CD8-positive, alpha-beta memory T cell (primary cell): Measurements from ENCODE around the gene RRN3. TPM values are rescaled to one million over a fixed set of nuclear protein-coding genes. Genes with fewer than 3 reads are reported as not detected.
"Not testable (repeated sequence)": the region's sequence is repeated elsewhere in the genome, so short reads cannot be mapped to it uniquely, and the experiment has no call there.

Experiments
- CTCF ChIA-PET: fragments of 350-600 bp; sonication (Branson Sonifier 250); formaldehyde crosslinking; loops from one replicate; lab custom pipeline; 2021; ENCODE audit warnings: antibody characterized with exemption; lab: Charles Lee
- POLR2A ChIA-PET: fragments of 350-600 bp; sonication (Branson Sonifier 250); formaldehyde crosslinking; loops from one replicate; lab custom pipeline; 2021; ENCODE audit warnings: antibody characterized with exemption; lab: Charles Lee
- DNase-seq, 5 donors: peaks; one replicate each; pipeline versions ENCODE4 v3.0.0 to v3.0.0-alpha.2; 2020 to 2022; ENCODE audit warnings: mixed read lengths in 1 of 5
- H3K27ac ChIP-seq: one replicate; pipeline ENCODE4 v1.7.0; 2013; ENCODE audit warnings: low read depth, mild to moderate bottlenecking, low read length, moderate library complexity
- H3K27me3 ChIP-seq: 2 replicates; pipeline ENCODE4 v1.7.0; 2013; ENCODE audit warnings: low read length, mild to moderate bottlenecking; ENCODE audit not compliant: insufficient read depth, poor library complexity, severe bottlenecking
- H3K36me3 ChIP-seq: 2 replicates; pipeline ENCODE4 v1.7.0; 2013; ENCODE audit warnings: mild to moderate bottlenecking, low read length, moderate library complexity; ENCODE audit not compliant: insufficient read depth
- H3K4me1 ChIP-seq: 2 replicates; pipeline ENCODE4 v1.7.0; 2013; ENCODE audit warnings: mild to moderate bottlenecking, low read length, moderate library complexity; ENCODE audit not compliant: insufficient read depth
- H3K4me3 ChIP-seq: 2 replicates; pipeline ENCODE4 v1.7.0; 2013; ENCODE audit warnings: mild to moderate bottlenecking, low read length
- H3K9me3 ChIP-seq: 2 replicates; pipeline ENCODE4 v1.7.0; 2013; ENCODE audit warnings: mild to moderate bottlenecking, low read length
- H3K27ac Mint-ChIP-seq, 8 donors: one replicate each; pipeline ENCODE4 v1.8.0; 2020 to 2021; ENCODE audit warnings: mixed read lengths in 8 of 8, mild to moderate bottlenecking in 6 of 8, inconsistent platforms in 3 of 8, moderate library complexity in 3 of 8
- H3K27me3 Mint-ChIP-seq, 2 donors: one replicate each; pipeline ENCODE4 v1.8.0; 2020 to 2021; ENCODE audit warnings: mixed read lengths in 2 of 2, mild to moderate bottlenecking in 1 of 2, moderate library complexity in 1 of 2
- H3K36me3 Mint-ChIP-seq, 3 donors: one replicate each; pipeline ENCODE4 v1.8.0; 2020 to 2021; ENCODE audit warnings: mixed read lengths in 3 of 3, inconsistent platforms in 1 of 3, mild to moderate bottlenecking in 1 of 3
- H3K4me1 Mint-ChIP-seq, 3 donors: one replicate each; pipeline ENCODE4 v1.8.0; 2020 to 2021; ENCODE audit warnings: mixed read lengths in 3 of 3, inconsistent platforms in 1 of 3, mild to moderate bottlenecking in 1 of 3
- H3K4me3 Mint-ChIP-seq, 7 donors: one replicate each; pipeline ENCODE4 v1.8.0; 2020 to 2021; ENCODE audit warnings: mixed read lengths in 7 of 7, mild to moderate bottlenecking in 6 of 7, moderate library complexity in 4 of 7, inconsistent platforms in 2 of 7
- H3K9me3 Mint-ChIP-seq, 5 donors: one replicate each; pipeline ENCODE4 v1.8.0; 2020 to 2022; ENCODE audit warnings: mixed read lengths in 5 of 5, mild to moderate bottlenecking in 3 of 5, moderate library complexity in 2 of 5, inconsistent platforms in 1 of 5
- polyA plus RNA-seq: library from polyadenylated mRNA; unstranded; fragments of 300-500 nt; fragmentation: Illumina TruSeq; gene quantifications from one replicate; pipeline ENCODE4 v1.2.3, GENCODE V29; 2021
- total RNA-seq, 2 experiments: library from RNA; stranded (reverse); gene quantifications; one replicate each; pipeline ENCODE4 v1.2.3, GENCODE V29; 2021

The RRN3 gene
- total and polyA plus RNA-seq, 3 experiments from 2014 or later = 30.2 to 58.4 (median 58.3) TPM

DNA sequence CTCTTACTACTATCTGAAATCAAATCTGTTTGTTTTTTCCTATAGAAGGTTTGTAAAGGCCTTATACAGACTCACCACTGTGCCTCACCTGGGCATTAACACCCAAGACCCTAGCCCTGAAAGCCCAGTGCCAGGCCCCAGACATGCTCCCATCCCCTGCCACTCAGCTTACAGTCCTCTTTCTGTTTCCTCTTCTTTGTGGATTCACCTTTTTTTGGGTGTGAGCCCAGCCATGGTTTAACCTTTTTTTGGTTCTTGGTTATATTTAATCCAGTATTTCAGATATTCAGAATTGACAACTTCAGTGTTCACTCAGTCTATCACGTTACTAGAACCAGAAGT is 69.2 kb downstream of the RRN3 start:
- Mint-ChIP-seq H3K4me1 (peaks cover 12 to 32% (median 19%) of the 10 kb centered on the region in 3 donors), H3K36me3 (peaks cover 0 to 84% (median 20%) of the 10 kb centered on the region in 3 donors), H3K27ac (peak overlapping the region in 6 of 8 donors; percentile 7 to 59 (median 31))
- H3K9me3 Mint-ChIP-seq, H3K4me3 ChIP-seq, H3K27ac ChIP-seq, H3K27me3 ChIP-seq, H3K4me1 ChIP-seq, CTCF ChIA-PET, H3K36me3 ChIP-seq, POLR2A ChIA-PET, H3K4me3 Mint-ChIP-seq, H3K9me3 ChIP-seq, H3K27me3 Mint-ChIP-seq, DNase-seq: not testable (repeated sequence)

DNA sequence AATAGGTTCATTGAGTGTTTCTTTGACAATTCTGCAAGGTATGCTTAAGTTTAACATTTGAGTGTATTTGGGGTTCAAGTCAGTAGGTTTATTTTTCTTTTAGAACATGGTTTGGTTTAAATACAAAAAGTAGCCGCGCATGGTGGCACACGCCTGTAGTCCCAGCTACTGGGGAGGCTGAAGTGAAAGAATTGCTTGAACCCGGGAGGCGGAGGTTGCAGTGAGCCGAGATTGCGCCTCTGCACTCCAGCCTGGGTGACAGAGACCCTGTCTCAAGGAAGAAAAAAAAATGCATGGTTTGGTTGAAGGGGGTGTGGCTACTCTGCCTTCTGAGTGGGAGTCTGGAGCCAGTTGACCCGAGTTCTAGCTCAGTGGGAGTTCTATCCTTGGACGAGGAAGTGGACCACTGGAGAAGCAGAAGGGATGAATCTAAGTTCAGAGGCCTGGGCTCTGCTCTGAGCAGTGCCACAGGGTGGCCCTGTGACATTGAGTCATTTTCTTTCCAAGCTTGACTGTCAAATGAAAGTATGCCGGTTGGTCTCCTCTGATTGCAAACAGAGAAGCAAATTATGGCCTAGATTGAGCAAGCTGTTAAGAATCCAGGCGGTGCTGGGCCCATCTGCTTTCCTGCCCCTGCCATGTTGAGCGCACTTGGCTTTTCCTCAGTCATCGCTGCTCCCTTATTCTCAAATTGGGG is 70.5 kb downstream of the RRN3 start:
- H3K9me3 Mint-ChIP-seq, CTCF ChIA-PET, H3K27me3 ChIP-seq, H3K27me3 Mint-ChIP-seq, H3K36me3 ChIP-seq, DNase-seq, H3K9me3 ChIP-seq, H3K4me3 ChIP-seq, H3K4me1 ChIP-seq, POLR2A ChIA-PET, H3K27ac ChIP-seq: not testable (repeated sequence)
- peak overlapping the region in 1 of 7 donors; percentile 10 for H3K4me3 Mint-ChIP-seq
- H3K36me3 Mint-ChIP-seq = peaks cover 4 to 83% (median 21%) of the 10 kb centered on the region in 3 donors
- H3K27ac Mint-ChIP-seq = peak overlapping the region in 3 of 8 donors; percentile 6 to 29 (median 29)
- peaks cover 12 to 34% (median 17%) of the 10 kb centered on the region in 3 donors for H3K4me1 Mint-ChIP-seq

DNA sequence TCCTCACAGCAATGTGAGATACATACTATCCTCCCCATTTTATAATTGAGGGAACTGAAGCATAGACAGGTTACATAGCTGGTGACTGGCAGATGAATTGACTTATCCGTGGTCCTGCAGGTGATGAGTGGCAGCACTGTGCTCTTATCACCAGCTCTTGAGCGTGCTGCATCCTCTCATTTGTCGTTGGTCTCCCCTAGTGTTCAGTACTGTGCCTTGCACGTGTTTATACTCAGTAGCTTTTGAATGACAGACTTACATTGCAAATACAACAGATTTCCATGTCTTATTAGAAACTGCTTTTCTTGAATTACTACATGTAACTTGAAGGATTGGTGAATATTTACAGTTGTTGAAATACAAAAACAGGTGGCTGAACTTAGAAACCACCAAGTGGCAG is 71.9 kb downstream of the RRN3 start:
- H3K27ac ChIP-seq, H3K9me3 ChIP-seq, H3K36me3 ChIP-seq, H3K9me3 Mint-ChIP-seq, H3K4me1 ChIP-seq, H3K27me3 Mint-ChIP-seq, H3K27me3 ChIP-seq, H3K4me3 ChIP-seq, H3K4me3 Mint-ChIP-seq: not testable (repeated sequence)
- H3K36me3 Mint-ChIP-seq = peaks cover 4 to 77% (median 15%) of the 10 kb centered on the region in 3 donors
- peak overlapping the region; percentile 5 to 69 (median 48) for H3K27ac Mint-ChIP-seq
- POLR2A ChIA-PET = interaction anchor here (0.5 kb wide), 1 partner anchor 58 kb away, joined by 3 read pairs; no protein-coding TSS in a partner anchor
- CTCF ChIA-PET = interaction anchor here (0.9 to 1.3 kb wide), 4 partner anchors 21 to 47 kb away, joined by 3 to 4 read pairs (median 3); partner anchors contain the start of gene PDXDC1
- DNase-seq = peak; percentile 54 to 85 (median 66)
- peaks cover 13 to 30% (median 14%) of the 10 kb centered on the region in 3 donors for H3K4me1 Mint-ChIP-seq

DNA sequence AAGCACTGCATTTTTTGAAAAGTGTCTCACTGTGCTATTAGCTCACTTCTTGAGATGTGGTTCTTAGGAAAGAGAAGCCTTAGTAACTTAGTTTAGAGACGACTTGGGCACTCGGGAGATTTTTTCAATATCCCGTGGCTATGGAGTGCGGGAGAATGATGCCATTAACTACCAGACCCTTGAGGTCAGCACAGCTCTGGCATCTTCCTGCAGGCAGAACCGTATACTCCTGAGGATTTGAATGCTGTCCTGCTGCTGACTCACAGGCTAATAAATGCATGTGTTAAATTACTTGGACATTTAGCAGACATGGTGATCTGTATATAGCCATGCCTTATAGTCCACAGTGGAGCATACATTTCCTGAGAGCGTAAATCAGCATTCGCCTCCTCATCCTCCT is 72.6 kb downstream of the RRN3 start:
- H3K36me3 Mint-ChIP-seq = peaks cover 4 to 79% (median 20%) of the 10 kb centered on the region in 3 donors

DNA sequence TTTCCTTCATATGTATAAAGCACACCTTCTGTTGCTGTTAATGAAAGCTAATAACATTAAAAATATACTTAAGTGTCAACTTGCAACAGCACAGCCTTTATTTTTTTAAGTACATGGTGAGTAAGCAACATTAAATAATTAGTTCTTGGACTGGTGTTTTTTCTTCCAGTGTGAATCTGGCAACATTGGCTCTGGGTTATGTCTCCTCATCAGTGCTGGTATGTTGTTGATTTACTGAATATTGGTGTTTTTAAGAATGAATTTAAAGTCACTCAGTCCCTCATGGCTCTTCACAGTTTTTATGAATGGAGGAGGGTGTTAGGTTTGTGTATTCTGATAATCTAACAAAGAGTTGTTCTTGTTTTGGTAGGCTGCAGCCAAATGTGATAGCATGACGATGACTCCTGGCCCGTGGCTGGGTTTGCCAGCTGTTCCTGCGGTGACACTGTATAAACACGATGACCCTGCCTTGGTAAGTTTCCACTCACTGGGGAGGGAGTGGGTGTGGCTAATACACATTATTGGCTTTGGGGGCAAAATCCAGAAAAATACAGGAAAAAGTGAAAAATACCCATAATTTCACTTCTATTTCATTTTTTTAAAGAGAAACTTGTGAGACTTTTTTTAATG is 77.0 kb downstream of the RRN3 start:
- H3K27me3 Mint-ChIP-seq, H3K27ac ChIP-seq, POLR2A ChIA-PET, H3K27me3 ChIP-seq, H3K36me3 ChIP-seq, H3K4me3 ChIP-seq, H3K9me3 Mint-ChIP-seq, CTCF ChIA-PET, H3K9me3 ChIP-seq, DNase-seq, H3K4me3 Mint-ChIP-seq: not testable (repeated sequence)
- peaks cover 4 to 55% (median 15%) of the 10 kb centered on the region in 3 donors for H3K36me3 Mint-ChIP-seq
- H3K27ac Mint-ChIP-seq = peak overlapping the region in 5 of 8 donors; percentile 53 to 86 (median 66)
- peaks cover 23% of the 10 kb centered on the region for H3K4me1 ChIP-seq
- peaks cover 31 to 51% (median 41%) of the 10 kb centered on the region in 3 donors for H3K4me1 Mint-ChIP-seq

More for the DNA sequence above, 72.6 kb downstream of the RRN3 start:
- DNase-seq, H3K27ac ChIP-seq, H3K27me3 Mint-ChIP-seq, H3K4me1 ChIP-seq, H3K36me3 ChIP-seq, H3K27me3 ChIP-seq, POLR2A ChIA-PET, H3K4me3 ChIP-seq, H3K9me3 ChIP-seq, H3K4me3 Mint-ChIP-seq, H3K9me3 Mint-ChIP-seq: not testable (repeated sequence)
- H3K27ac Mint-ChIP-seq = peak overlapping the region in 6 of 8 donors; percentile 4 to 67 (median 23)
- CTCF ChIA-PET = interaction anchor here (0.9 to 1.3 kb wide), 4 partner anchors 20 to 47 kb away, joined by 3 to 4 read pairs (median 3); partner anchors contain the start of gene PDXDC1
- peaks cover 18 to 38% (median 19%) of the 10 kb centered on the region in 3 donors for H3K4me1 Mint-ChIP-seq

DNA sequence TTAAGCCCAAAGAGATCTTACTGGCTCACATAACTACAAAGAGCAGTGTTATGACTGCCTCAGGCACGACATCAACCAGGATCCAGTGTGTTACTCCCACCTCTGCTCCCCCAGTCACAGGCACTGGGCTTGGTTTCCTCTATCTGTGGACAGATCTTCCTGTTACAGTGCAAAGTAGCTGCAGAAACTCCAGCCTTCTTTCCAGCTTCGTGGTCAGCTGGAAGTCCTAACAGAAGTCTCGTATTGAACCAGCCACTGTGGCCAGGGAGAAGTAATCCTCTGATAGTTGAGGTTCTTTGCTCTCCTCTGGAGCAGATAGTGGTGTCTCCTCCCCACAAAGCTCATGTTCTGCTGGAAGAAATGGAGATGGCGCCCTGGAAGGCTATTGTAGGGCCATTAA is 77.7 kb downstream of the RRN3 start:
- peak overlapping the region; percentile 4 to 86 (median 64) for H3K27ac Mint-ChIP-seq
- H3K4me3 Mint-ChIP-seq = not testable (repeated sequence)

DNA sequence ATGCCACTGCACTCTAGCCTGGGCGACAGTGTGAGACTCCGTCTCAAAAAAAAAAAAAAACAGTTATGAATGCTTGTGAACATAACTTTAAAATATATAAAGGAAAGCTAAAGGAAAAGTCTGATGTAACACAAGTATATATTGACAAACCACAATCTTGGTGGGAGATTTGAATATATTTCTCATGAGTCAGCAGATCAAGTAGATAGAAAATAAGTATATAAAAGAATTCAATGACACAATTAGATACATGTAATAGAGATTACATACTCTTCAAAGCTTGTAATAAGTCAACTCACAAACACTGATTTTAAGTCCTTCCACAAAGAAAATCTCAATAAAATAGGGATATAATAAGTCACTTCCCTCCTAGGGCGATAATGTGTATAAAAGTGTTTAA is 78.4 kb downstream of the RRN3 start:
- not testable (repeated sequence) for H3K4me3 Mint-ChIP-seq, H3K9me3 Mint-ChIP-seq

More for the DNA sequence above, 77.7 kb downstream of the RRN3 start:
- H3K27ac ChIP-seq, H3K9me3 ChIP-seq, H3K9me3 Mint-ChIP-seq, DNase-seq, POLR2A ChIA-PET, H3K4me3 ChIP-seq, CTCF ChIA-PET, H3K27me3 Mint-ChIP-seq, H3K27me3 ChIP-seq, H3K36me3 ChIP-seq: not testable (repeated sequence)
- Mint-ChIP-seq H3K36me3 (peaks cover 4 to 52% (median 15%) of the 10 kb centered on the region in 3 donors), H3K4me1 (peaks cover 28 to 51% (median 41%) of the 10 kb centered on the region in 3 donors)
- H3K4me1 ChIP-seq = peaks cover 23% of the 10 kb centered on the region

DNA sequence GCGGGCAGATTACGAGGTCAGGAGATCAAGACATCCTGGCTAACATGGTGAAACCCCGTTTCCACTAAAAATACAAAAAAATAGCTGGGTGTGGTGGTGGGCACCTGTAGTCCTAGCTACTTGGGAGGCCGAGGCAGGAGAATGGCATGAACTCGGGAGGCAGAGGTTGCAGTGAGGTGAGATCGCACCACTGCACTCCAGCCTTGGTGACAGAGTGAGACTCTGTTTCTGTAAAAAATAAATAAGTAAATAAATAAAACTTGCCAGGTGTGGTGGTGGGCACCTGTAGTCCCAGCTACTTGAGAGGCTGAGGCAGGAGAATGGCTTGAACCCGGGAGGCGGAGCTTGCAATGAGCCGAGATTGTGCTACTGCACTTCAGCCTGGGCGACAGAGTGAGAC is 81.1 kb downstream of the RRN3 start:
- Mint-ChIP-seq H3K4me3 (peak overlapping the region in 1 of 7 donors; percentile 18), H3K27ac (peak overlapping the region in 5 of 8 donors; percentile 32 to 96 (median 85)), H3K4me1 (peaks cover 31 to 58% (median 45%) of the 10 kb centered on the region in 3 donors), H3K36me3 (peaks cover 0 to 60% (median 22%) of the 10 kb centered on the region in 3 donors)
- H3K36me3 ChIP-seq, CTCF ChIA-PET, H3K27ac ChIP-seq, H3K27me3 Mint-ChIP-seq, DNase-seq, H3K4me3 ChIP-seq, H3K27me3 ChIP-seq, H3K9me3 ChIP-seq, H3K9me3 Mint-ChIP-seq: not testable (repeated sequence)
- POLR2A ChIA-PET = interaction anchor here (0.7 kb wide), 1 partner anchor 38 kb away, joined by 4 read pairs; the partner anchor contains the start of gene PDXDC1
- peaks cover 23% of the 10 kb centered on the region for H3K4me1 ChIP-seq

More for the DNA sequence above, 78.4 kb downstream of the RRN3 start:
- H3K36me3 ChIP-seq, H3K9me3 ChIP-seq, DNase-seq, H3K27me3 ChIP-seq, POLR2A ChIA-PET, H3K27me3 Mint-ChIP-seq, CTCF ChIA-PET, H3K27ac ChIP-seq, H3K4me3 ChIP-seq: not testable (repeated sequence)
- Mint-ChIP-seq H3K36me3 (peaks cover 4 to 54% (median 19%) of the 10 kb centered on the region in 3 donors), H3K4me1 (peaks cover 29 to 56% (median 42%) of the 10 kb centered on the region in 3 donors), H3K27ac (peak overlapping the region in 3 of 8 donors; percentile 14 to 77 (median 23))
- H3K4me1 ChIP-seq = peaks cover 23% of the 10 kb centered on the region
